GM12878 (cell line): ENCODE data around the gene UVRAG. TPM values are rescaled to one million over a fixed set of nuclear protein-coding genes. Genes with fewer than 3 reads are reported as not detected.
A peak's percentile ranks its signal among the peaks of the same experiment; 100 is the strongest.

Experiments used
- ATAC-seq: fragments of 200-7000 bp; cut with Tn5 transposase; 3 replicates; pipeline ENCODE4 v1.9.1; 2020; ENCODE audit warnings: mild to moderate bottlenecking, moderate library complexity
- BruUV-seq: library from RNA; stranded (reverse); fragments of 400-500 nt; replicated peaks from 2 replicates; lab custom pipeline; 2021; lab: Mats Ljungman, UMichigan
- CTCF ChIA-PET: fragments of 300-600 bp; sonication (Branson Sonifier 250); formaldehyde crosslinking; extraction: SDS; loops from one replicate; lab custom pipeline; 2021; ENCODE audit warnings: inconsistent platforms; lab: Yijun Ruan, JAX
- POLR2A ChIA-PET: fragments of 350-600 bp; formaldehyde crosslinking; extraction: SDS; loops from one replicate; lab custom pipeline; 2021; ENCODE audit warnings: inconsistent platforms; lab: Charles Lee
- RAD21 ChIA-PET: fragments of 300-600 bp; sonication (Branson Sonifier 250); formaldehyde crosslinking; loops from one replicate; lab custom pipeline; 2023; ENCODE audit warnings: antibody characterized with exemption; ENCODE audit not compliant: unreplicated experiment; lab: Charles Lee
- SMC1A ChIA-PET: fragments of 300-600 bp; sonication (Branson Sonifier 250); formaldehyde crosslinking; loops from one replicate; lab custom pipeline; 2023; ENCODE audit not compliant: unreplicated experiment, uncharacterized antibody; lab: Charles Lee
- DNase-seq: peaks from one replicate; pipeline ENCODE4 v3.0.0-alpha.2; 2011; ENCODE audit warnings: low read depth, low spot score
- FAIRE-seq: peaks from 3 replicates; lab custom pipeline; 2011; peaks lifted over from hg19 to GRCh38; lab: Jason Lieb, UNC
- H2AFZ ChIP-seq: 2 replicates; pipeline ENCODE4 v1.6.0; 2011; ENCODE audit warnings: low read depth, low read length, control low read depth; ENCODE audit not compliant: control insufficient read depth
- H3K27ac ChIP-seq: 2 replicates; pipeline ENCODE4 v1.5.1; 2011; ENCODE audit warnings: control low read depth; ENCODE audit not compliant: control insufficient read depth, insufficient read depth
- H3K27me3 ChIP-seq, 2 experiments: replicated peaks in 1 of 2; 2 replicates each; pipeline versions ENCODE4 v1.6.0 to v1.6.1; 2011; ENCODE audit warnings: low read length in 1 of 2; ENCODE audit not compliant: control insufficient read depth in 2 of 2, insufficient read depth in 2 of 2
- H3K36me3 ChIP-seq, 2 experiments: 2 replicates each; pipeline ENCODE4 v1.5.1; 2011; ENCODE audit warnings: low read length in 1 of 2; ENCODE audit not compliant: control insufficient read depth in 2 of 2, insufficient read depth in 2 of 2
- H3K4me1 ChIP-seq: 2 replicates; pipeline ENCODE4 v1.6.1; 2011; ENCODE audit warnings: mild to moderate bottlenecking, low read length, moderate library complexity, mixed read lengths; ENCODE audit not compliant: control insufficient read depth, insufficient read depth
- H3K4me2 ChIP-seq: 2 replicates; pipeline ENCODE4 v1.6.0; 2011; ENCODE audit warnings: control low read depth; ENCODE audit not compliant: control insufficient read depth, insufficient read depth
- H3K4me3 ChIP-seq: fragments of 200-600 bp; sonication (generic); 2 replicates; pipeline ENCODE4 v1.5.1; 2016
- H3K79me2 ChIP-seq: 2 replicates; pipeline ENCODE4 v1.6.0; 2011; ENCODE audit warnings: low read length; ENCODE audit not compliant: control insufficient read depth, insufficient read depth
- H3K9ac ChIP-seq: 2 replicates; pipeline ENCODE4 v1.8.0; 2011; ENCODE audit warnings: low read length, control low read depth, mixed read lengths; ENCODE audit not compliant: control insufficient read depth, insufficient read depth
- H3K9me3 ChIP-seq: replicated peaks from 3 replicates; pipeline ENCODE4 v1.5.1; 2011; ENCODE audit warnings: mild to moderate bottlenecking, low read length; ENCODE audit not compliant: control insufficient read depth, insufficient read depth
- H4K20me1 ChIP-seq: 2 replicates; pipeline ENCODE4 v1.6.0; 2011; ENCODE audit not compliant: control insufficient read depth, insufficient read depth
- CEBPZ ChIP-seq: fragments of 150-350 bp; IDR thresholded peaks from 2 replicates; pipeline ENCODE4 v1.6.1; 2016; ENCODE audit warnings: low read depth, low read length
- CREB1 ChIP-seq: IDR thresholded peaks from 2 replicates; pipeline ENCODE4 v1.6.1; 2012; ENCODE audit warnings: low read depth, mild to moderate bottlenecking, inconsistent platforms
- ETV6 ChIP-seq, 2 experiments: fragments of 450-650 bp in 1 of 2; IDR thresholded peaks in 1 of 2; conservative IDR thresholded peaks in 1 of 2; 2 replicates each; pipeline ENCODE4 v1.6.1; 2014; ENCODE audit warnings: antibody characterized with exemption in 1 of 2, borderline replicate concordance in 1 of 2, low read depth in 1 of 2, mild to moderate bottlenecking in 1 of 2, moderate library complexity in 1 of 2
- IRF3 ChIP-seq: fragments of 450-650 bp; IDR thresholded peaks from 2 replicates; pipeline ENCODE4 v1.6.1; 2014; ENCODE audit warnings: mild to moderate bottlenecking
- IRF5 ChIP-seq: fragments of 450-650 bp; IDR thresholded peaks from 2 replicates; pipeline ENCODE4 v1.6.1; 2017; ENCODE audit warnings: borderline replicate concordance
- MEF2A ChIP-seq: IDR thresholded peaks from 2 replicates; pipeline ENCODE4 v1.6.1; 2011; ENCODE audit warnings: low read depth, mild to moderate bottlenecking, low read length, moderate library complexity; ENCODE audit not compliant: insufficient read depth
- SMARCA5 ChIP-seq: fragments of 450-650 bp; IDR thresholded peaks from 2 replicates; pipeline ENCODE4 v1.6.1; 2017; ENCODE audit warnings: mild to moderate bottlenecking
- SP1 ChIP-seq: IDR thresholded peaks from one replicate; pipeline ENCODE4 v1.6.1; 2011; ENCODE audit warnings: low read depth, low read length
- TCF3 ChIP-seq: IDR thresholded peaks from 2 replicates; pipeline ENCODE4 v1.6.1; 2012; ENCODE audit warnings: low read depth, mild to moderate bottlenecking, low read length, borderline replicate concordance; ENCODE audit not compliant: insufficient read depth
- YY1 ChIP-seq: IDR thresholded peaks from 2 replicates; pipeline ENCODE4 v1.6.1; 2011; ENCODE audit warnings: low read depth, mild to moderate bottlenecking, low read length
- WGBS: methylation state at CpG from one replicate; pipeline ENCODE4 v1.1.6; 2016; ENCODE audit warnings: low lambda C conversion rate; ENCODE audit not compliant: insufficient replicate concordance, insufficient coverage; ENCODE audit errors: missing lambda C conversion rate; 5-methylcytosine and 5-hydroxymethylcytosine counted together
- in situ Hi-C: fragments of 300-500 bp; cut with MboI; formaldehyde crosslinking; loops from 9 replicates; pipeline ENCODE4 v1.14.3; 2018; ENCODE audit warnings: mixed read lengths
- intact Hi-C: fragments of 100-400 bp; cut with micrococcal nuclease; formaldehyde crosslinking; loops from one replicate; pipeline ENCODE4 v1.14.2; 2022; ENCODE audit not compliant: unreplicated experiment
- polyA plus RNA-seq, 11 experiments: library from polyadenylated mRNA; depleted of rRNA in 4 of 11; unstranded in 6 of 11; stranded (reverse) in 5 of 11; fragments of >200 nt; fragmentation: Nextera tagmentation in 4 of 11; fragmentation: Illumina TruSeq in 1 of 11; extraction: Ambion mirVana in 4 of 11; extraction: Trizol in 1 of 11; gene quantifications; 1 replicate in 1 of 11; 2 replicates in 10 of 11; pipeline versions ENCODE4 v1.2.1 to v1.2.3, GENCODE V29; 2011 to 2016; ENCODE audit warnings: inconsistent platforms in 2 of 11, missing spikeins in 2 of 11, low read depth in 1 of 11
- total RNA-seq, 4 experiments: library from RNA; depleted of rRNA in 3 of 4; stranded (reverse); fragments of >200 nt in 3 of 4; fragmentation: Illumina TruSeq in 1 of 4; extraction: Trizol in 1 of 4; gene quantifications; 2 replicates each; pipeline versions ENCODE4 v1.2.1 to v1.2.3, GENCODE V29; 2013 to 2021

UVRAG gene
- total and polyA plus RNA-seq, 10 of the 15 experiments (the other 5 are each of a cell fraction or from before 2014, with no cell fraction given): 7.0 to 43.4 (median 37.0) TPM

GRCh38 chr11:75980031-75980430, 165.0 kb downstream of the UVRAG start:
- POLR2A ChIA-PET: no interaction called here
- Histone ChIP-seq H3K27me3 (no peaks in the 10 kb centered on the region), H3K27ac (no peak overlapping the region), H3K9ac (no peak overlapping the region), H3K4me1 (peaks cover 8% of the 10 kb centered on the region; the same call in 1 of the 2 replicates)
- CTCF ChIA-PET: no interaction called here
- BruUV-seq: no TSS peak
- SMC1A ChIA-PET: interaction anchor here (0.6 kb wide), 1 partner anchor 27 kb away, joined by 3 read pairs; no protein-coding TSS in a partner anchor
- TF ChIP-seq ETV6 (conservative IDR thresholded peaks at IDR 0.05 in 1 of 2, IDR thresholded peaks at IDR 0.05 in 1 of 2; ENCODE audit: borderline replicate concordance in 1 of 2, low read depth in 1 of 2): no peak
- TF ChIP-seq SMARCA5: no peak
- 0 out of 2 replicates have a peak, but pooled peaks have one; percentile 3 for TF ChIP-seq YY1
- TF ChIP-seq, all 136 proteins: peak for 1
- H3K4me3 ChIP-seq: no peak overlapping the region
- in situ Hi-C loops: no loop called here
- ATAC-seq (no peak), FAIRE-seq (no peak), DNase-seq (no peak)
- H3K9me3 ChIP-seq: no peaks in the 10 kb centered on the region
- H3K36me3 ChIP-seq: peaks cover 0 to 15% of the 10 kb centered on the region in 2 experiments; a peak in 2 of 4 replicates
- RAD21 ChIA-PET: no interaction called here
- H2AFZ ChIP-seq: no peak overlapping the region
- H3K79me2 ChIP-seq: peaks cover 18% of the 10 kb centered on the region
- H3K4me2 ChIP-seq: no peak overlapping the region
- WGBS: 93% methylated on average over 2 of the region's 2 CpGs
- intact Hi-C loops: no loop called here
- H4K20me1 ChIP-seq: no peaks in the 10 kb centered on the region

- Histone ChIP-seq H3K27me3 (no peaks in the 10 kb centered on the region), H3K4me1 (peaks cover 8% of the 10 kb centered on the region; the same call in 1 of the 2 replicates), H4K20me1 (no peaks in the 10 kb centered on the region), H3K9me3 (no peaks in the 10 kb centered on the region), H3K4me2 (peak overlapping the region; percentile 47), H2AFZ (no peak overlapping the region), H3K4me3 (peak overlapping the region; percentile 24; the same call in 1 of the 2 replicates), H3K9ac (no peak overlapping the region), H3K36me3 (peaks cover 1 to 15% of the 10 kb centered on the region in 2 experiments; a peak in 3 of 4 replicates), H3K27ac (peak overlapping the region; percentile 23), H3K79me2 (peaks cover 18% of the 10 kb centered on the region)
- ChIA-PET SMC1A (interaction anchor here (0.7 to 1.3 kb wide), 4 partner anchors 12 to 89 kb away, joined by 3 read pairs; no protein-coding TSS in a partner anchor), RAD21 (no interaction called here), CTCF (interaction anchor here (1.1 to 1.5 kb wide), 2 partner anchors 84 to 171 kb away, joined by 3 to 4 read pairs; no protein-coding TSS in a partner anchor), POLR2A (interaction anchor here (0.9 kb wide), 1 partner anchor 14 kb away, joined by 3 read pairs; no protein-coding TSS in a partner anchor)
- in situ Hi-C loops (no loop called here), intact Hi-C loops (no loop called here)
- FAIRE-seq: no peak
- no peak for DNase-seq
- no TSS peak for BruUV-seq
- WGBS: 38% methylated on average over 1 of the region's 1 CpG
- peak; percentile 61 for ATAC-seq
- TF ChIP-seq TCF3 (no peak), IRF5 (no peak), IRF3 (no peak), SP1 (no peak), YY1 (0 out of 2 replicates have a peak, but pooled peaks have one; percentile 31), MEF2A (peak; percentile 43; the same call in 1 of the 2 replicates), CEBPZ (no peak), CREB1 (no peak)
These were observed 166.5 kb downstream of the UVRAG start for GRCh38 chr11:75981546-75981945.
